Astrocyte (in vitro differentiated cells and primary cell): ENCODE measurements around the gene CD101. TPM values are rescaled to one million over a fixed set of nuclear protein-coding genes. Genes with fewer than 3 reads are reported as not detected.
"Not testable (repeated sequence)": the region's sequence is repeated elsewhere in the genome, so short reads cannot be mapped to it uniquely, and the experiment has no call there.

Experiments used
- DNase-seq: peaks from one replicate; pipeline ENCODE4 v3.0.0-alpha.2; 2010; ENCODE audit warnings: low read depth
- FAIRE-seq: peaks from 2 replicates; lab custom pipeline; 2011; peaks lifted over from hg19 to GRCh38; lab: Jason Lieb, UNC
- H2AFZ ChIP-seq: 2 replicates; pipeline ENCODE4 v1.6.0; 2012; ENCODE audit warnings: low read depth, low read length, inconsistent platforms
- H3K27ac ChIP-seq: 2 replicates; pipeline ENCODE4 v1.5.1; 2011; ENCODE audit warnings: low read depth, low read length, inconsistent platforms
- H3K27me3 ChIP-seq: 2 replicates; pipeline ENCODE4 v1.6.0; 2011; ENCODE audit warnings: low read length, inconsistent platforms; ENCODE audit not compliant: insufficient read depth
- H3K36me3 ChIP-seq: 2 replicates; pipeline ENCODE4 v1.5.1; 2011; ENCODE audit warnings: low read length, inconsistent platforms; ENCODE audit not compliant: insufficient read depth
- H3K4me1 ChIP-seq: 2 replicates; pipeline ENCODE4 v1.5.1; 2011; ENCODE audit warnings: low read length, inconsistent platforms; ENCODE audit not compliant: insufficient read depth
- H3K4me2 ChIP-seq: 2 replicates; pipeline ENCODE4 v1.6.0; 2012; ENCODE audit warnings: low read length, inconsistent platforms
- H3K4me3 ChIP-seq: 2 replicates; pipeline ENCODE4 v1.5.1; 2011; ENCODE audit warnings: low read depth, mild to moderate bottlenecking, low read length, inconsistent platforms; ENCODE audit not compliant: insufficient read depth
- H3K79me2 ChIP-seq: 2 replicates; pipeline ENCODE4 v1.6.0; 2012; ENCODE audit warnings: mild to moderate bottlenecking, low read length, inconsistent platforms; ENCODE audit not compliant: insufficient read depth
- H3K9ac ChIP-seq: 2 replicates; pipeline ENCODE4 v1.6.0; 2012; ENCODE audit warnings: mild to moderate bottlenecking, low read length, inconsistent platforms
- H3K9me3 ChIP-seq: 2 replicates; pipeline ENCODE4 v1.5.1; 2012; ENCODE audit warnings: low read depth, mild to moderate bottlenecking, low read length, inconsistent platforms; ENCODE audit not compliant: insufficient read depth
- H4K20me1 ChIP-seq: 2 replicates; pipeline ENCODE4 v1.6.0; 2012; ENCODE audit warnings: low read length, inconsistent platforms; ENCODE audit not compliant: insufficient read depth
- H3K27ac Mint-ChIP-seq: one replicate; pipeline ENCODE4 v1.8.0; 2021; ENCODE audit warnings: mild to moderate bottlenecking, mixed read lengths; ENCODE audit not compliant: unreplicated experiment
- H3K27me3 Mint-ChIP-seq: one replicate; pipeline ENCODE4 v1.8.0; 2021; ENCODE audit warnings: low read depth, mixed read lengths; ENCODE audit not compliant: unreplicated experiment
- H3K36me3 Mint-ChIP-seq: one replicate; pipeline ENCODE4 v1.8.0; 2021; ENCODE audit warnings: low read depth, mixed read lengths; ENCODE audit not compliant: unreplicated experiment
- H3K4me1 Mint-ChIP-seq: one replicate; pipeline ENCODE4 v1.8.0; 2021; ENCODE audit warnings: low read depth, mixed read lengths; ENCODE audit not compliant: unreplicated experiment
- H3K4me3 Mint-ChIP-seq: one replicate; pipeline ENCODE4 v1.8.0; 2021; ENCODE audit warnings: mild to moderate bottlenecking, moderate library complexity, mixed read lengths; ENCODE audit not compliant: unreplicated experiment
- H3K9me3 Mint-ChIP-seq: one replicate; pipeline ENCODE4 v1.8.0; 2021; ENCODE audit warnings: mild to moderate bottlenecking, mixed read lengths; ENCODE audit not compliant: unreplicated experiment
- CTCF ChIP-seq: IDR thresholded peaks from 2 replicates; pipeline ENCODE4 v1.5.1; 2011; ENCODE audit warnings: low read depth, mild to moderate bottlenecking, inconsistent platforms, low read length, moderate library complexity; ENCODE audit not compliant: insufficient read depth
- EZH2 ChIP-seq: IDR thresholded peaks from 2 replicates; pipeline ENCODE4 v1.6.1; 2012; ENCODE audit warnings: mild to moderate bottlenecking, low read length, inconsistent platforms; ENCODE audit not compliant: insufficient read depth
- total RNA-seq: library from RNA; stranded (reverse); gene quantifications from 2 replicates; pipeline ENCODE4 v1.2.1, GENCODE V29; 2021

Gene CD101
- total RNA-seq, 1 donor from 2014 or later, result 1.6 TPM

GRCh38 chr1:116972674-116973030 is 28.9 kb upstream of the CD101 start:
- no peaks in the 10 kb centered on the region for H4K20me1 ChIP-seq
- Mint-ChIP-seq H3K27me3 (no peaks in the 10 kb centered on the region), H3K4me1 (peaks cover 29% of the 10 kb centered on the region), H3K27ac (peak overlapping the region; percentile 88), H3K36me3 (peaks cover 36% of the 10 kb centered on the region), H3K9me3 (peaks cover 7% of the 10 kb centered on the region), H3K4me3 (no peak overlapping the region)
- H3K4me3 ChIP-seq, result no peak overlapping the region
- peaks cover 3% of the 10 kb centered on the region for H3K79me2 ChIP-seq
- no peaks in the 10 kb centered on the region for H3K27me3 ChIP-seq
- FAIRE-seq (no peak), DNase-seq (peak; percentile 51)
- TF ChIP-seq EZH2, result no peak
- H3K4me2 ChIP-seq, result peak overlapping the region; percentile 34
- peak overlapping the region; percentile 63 for H3K9ac ChIP-seq
- peak overlapping the region; percentile 78 for H3K27ac ChIP-seq
- H3K9me3 ChIP-seq, result no peaks in the 10 kb centered on the region
- peaks cover 17% of the 10 kb centered on the region for H3K4me1 ChIP-seq
- H3K36me3 ChIP-seq, result no peaks in the 10 kb centered on the region
- H2AFZ ChIP-seq, result no peak overlapping the region

GRCh38 chr1:116980309-116980708 is 21.3 kb upstream of the CD101 start:
- H3K4me3 ChIP-seq, H3K9ac ChIP-seq, H3K27me3 Mint-ChIP-seq, DNase-seq, FAIRE-seq, H3K4me1 ChIP-seq, H3K9me3 ChIP-seq, H3K4me3 Mint-ChIP-seq, H3K27ac ChIP-seq, H3K4me1 Mint-ChIP-seq, H3K27ac Mint-ChIP-seq, H3K36me3 ChIP-seq, H3K4me2 ChIP-seq, H3K79me2 ChIP-seq, H4K20me1 ChIP-seq, H3K27me3 ChIP-seq, H3K9me3 Mint-ChIP-seq, H2AFZ ChIP-seq: not testable (repeated sequence)
- peaks cover 25% of the 10 kb centered on the region for H3K36me3 Mint-ChIP-seq

GRCh38 chr1:116981521-116982037 is 20.0 kb upstream of the CD101 start:
- Histone ChIP-seq H3K79me2 (no peaks in the 10 kb centered on the region), H3K4me3 (no peak overlapping the region), H3K27ac (no peak overlapping the region), H3K27me3 (no peaks in the 10 kb centered on the region), H3K36me3 (no peaks in the 10 kb centered on the region), H4K20me1 (no peaks in the 10 kb centered on the region), H3K4me1 (no peaks in the 10 kb centered on the region), H3K4me2 (no peak overlapping the region), H2AFZ (no peak overlapping the region), H3K9me3 (no peaks in the 10 kb centered on the region), H3K9ac (no peak overlapping the region)
- H3K27ac Mint-ChIP-seq, result no peak overlapping the region
- DNase-seq, result no peak
- FAIRE-seq, result no peak
- H3K9me3 Mint-ChIP-seq, result peaks cover 4% of the 10 kb centered on the region
- no peaks in the 10 kb centered on the region for H3K27me3 Mint-ChIP-seq
- H3K36me3 Mint-ChIP-seq, result peaks cover 17% of the 10 kb centered on the region
- TF ChIP-seq EZH2 (no peak), CTCF (no peak)
- no peaks in the 10 kb centered on the region for H3K4me1 Mint-ChIP-seq
- no peak overlapping the region for H3K4me3 Mint-ChIP-seq
